ENCODE results near the gene ADGRL2.

ADGRL2 gene

DNA sequence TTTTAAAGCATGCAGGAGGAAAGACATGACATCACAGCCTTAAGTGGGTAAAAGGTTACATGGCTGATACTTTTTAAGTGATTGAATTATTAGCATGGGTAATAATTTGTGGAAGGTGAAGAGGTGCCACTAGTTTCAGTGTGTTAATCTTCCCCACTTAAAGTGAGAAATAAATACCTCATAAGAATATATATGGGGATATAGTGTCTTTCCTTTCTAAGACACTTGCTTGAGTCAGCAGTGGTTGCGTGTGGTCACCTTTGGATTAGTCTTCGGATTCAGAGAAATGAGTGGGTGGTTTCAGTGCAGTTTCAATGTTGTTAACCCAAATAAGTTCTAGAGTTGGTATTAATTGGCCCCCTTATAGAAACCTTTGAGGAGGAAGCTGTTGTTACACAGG lies 94.1 kb downstream of the ADGRL2 start:
- DNase-seq (ENCODE audit: insufficient read length, low spot score), result no peak
- FAIRE-seq, result no peak

DNA sequence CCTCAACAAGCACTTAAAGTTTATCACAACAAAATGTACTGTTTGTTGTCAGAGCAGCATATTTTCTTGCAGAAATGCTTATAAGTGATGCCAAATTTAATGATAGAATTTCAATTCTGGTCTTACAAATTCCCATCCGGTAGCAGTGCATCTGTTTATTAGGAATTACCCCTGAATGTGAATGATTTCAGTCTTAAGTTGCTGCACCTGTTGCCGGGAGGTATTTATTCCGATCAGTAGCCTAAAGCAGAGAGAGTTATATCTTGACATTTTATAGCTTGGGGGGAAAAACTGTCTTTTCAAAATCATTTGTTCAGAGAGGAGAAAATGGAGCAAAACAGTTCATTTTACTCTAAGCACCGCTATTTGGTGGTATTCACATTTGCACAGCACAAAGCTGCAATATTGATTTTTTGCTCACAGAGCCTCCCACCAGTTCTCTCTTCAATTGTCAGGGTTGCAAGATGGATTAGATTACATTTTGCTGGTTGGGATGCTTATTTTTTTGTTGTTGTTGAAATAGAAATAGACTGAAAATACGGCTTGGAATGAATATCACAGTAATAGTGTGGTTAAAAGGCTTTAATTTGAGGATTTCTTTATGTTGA lies 98.6 kb downstream of the ADGRL2 start:
- FAIRE-seq (no peak), DNase-seq (ENCODE audit: insufficient read length, low spot score) (no peak)

DNA sequence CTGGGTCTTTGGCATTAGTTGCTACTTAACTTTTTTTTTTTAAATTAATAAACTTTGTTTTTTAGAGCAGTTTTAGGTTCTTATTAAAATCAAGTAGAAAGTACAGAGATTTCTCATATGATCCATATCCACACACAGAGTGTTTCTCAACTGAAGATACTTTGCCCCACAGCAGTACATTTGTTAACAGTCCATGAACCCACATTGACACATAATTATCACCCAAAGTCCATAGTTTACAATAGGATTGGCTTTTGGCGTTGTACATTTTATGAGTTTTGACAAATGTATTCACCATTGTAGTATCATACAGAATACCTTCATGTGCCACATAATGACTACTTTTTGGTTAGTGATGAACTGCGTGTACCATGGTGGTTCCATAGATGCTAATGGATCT lies 106.8 kb downstream of the ADGRL2 start:
- DNase-seq (ENCODE audit: insufficient read length, low spot score), result no peak
- FAIRE-seq, result no peak

GRCh38 chr1:81912383-81912782 lies 111.6 kb downstream of the ADGRL2 start:
- no peak for DNase-seq (ENCODE audit: insufficient read length, low spot score)
- FAIRE-seq, result no peak

DNA sequence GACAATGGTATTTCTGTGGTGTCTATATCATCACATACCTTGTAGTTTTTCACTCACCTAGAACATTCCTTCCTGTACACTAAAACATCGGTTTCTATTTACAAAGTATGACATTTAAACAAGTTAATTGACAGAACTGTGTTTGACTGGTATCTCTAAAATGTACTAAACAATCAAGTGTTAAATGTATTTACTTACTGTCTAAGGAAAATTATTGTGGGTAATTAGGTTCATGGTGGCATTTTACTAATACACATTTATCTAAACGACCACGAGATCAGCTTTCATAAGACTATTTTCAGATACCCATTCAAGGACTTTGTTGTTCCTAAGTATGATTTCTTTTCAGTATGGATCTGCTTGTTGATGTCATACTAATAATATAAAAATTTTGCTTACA lies 115.2 kb downstream of the ADGRL2 start:
- DNase-seq (ENCODE audit: insufficient read length, low spot score) (no peak), FAIRE-seq (no peak)

GRCh38 chr1:81920245-81920740 lies 119.6 kb downstream of the ADGRL2 start:
- FAIRE-seq (no peak), DNase-seq (ENCODE audit: insufficient read length, low spot score) (no peak)

DNA sequence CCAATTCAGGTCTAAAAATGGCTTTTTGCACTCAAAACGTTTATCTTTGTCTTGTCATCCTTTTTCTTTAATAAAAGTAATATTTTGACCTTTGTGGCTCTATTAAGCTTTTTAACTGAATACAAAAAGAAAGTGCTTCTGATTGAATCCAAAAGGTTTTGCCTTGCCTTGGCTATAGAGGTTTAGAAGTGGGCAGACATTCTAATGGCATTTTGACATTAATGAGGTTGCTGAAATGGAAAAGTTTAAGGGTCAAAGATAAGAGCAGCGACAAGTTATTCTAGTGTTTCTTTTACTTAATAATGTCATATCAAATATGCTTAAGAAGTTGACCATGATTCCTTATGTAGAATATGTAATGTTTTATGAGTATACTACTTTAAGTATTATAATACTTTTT lies 120.2 kb downstream of the ADGRL2 start:
- no peak for FAIRE-seq
- no peak for DNase-seq (ENCODE audit: insufficient read length, low spot score)

DNA sequence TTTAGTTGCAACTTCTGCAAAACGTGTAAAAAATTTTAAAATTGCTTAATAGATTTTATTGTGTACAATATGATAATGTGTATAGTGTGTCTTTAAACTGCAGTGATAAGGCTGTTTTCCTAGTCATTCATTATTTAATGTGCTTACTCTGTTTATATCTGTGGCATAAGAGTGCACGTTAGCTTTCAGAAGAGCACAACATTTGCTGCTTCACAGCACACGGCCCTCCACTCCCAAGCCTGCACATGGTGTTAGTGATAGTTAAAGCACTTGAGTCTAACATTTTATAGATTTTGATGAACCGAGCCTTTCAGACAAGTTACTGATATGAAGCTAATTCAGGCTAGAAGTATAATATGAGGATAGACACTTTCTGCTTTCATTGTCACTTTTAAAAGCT lies 120.6 kb downstream of the ADGRL2 start:
- DNase-seq (ENCODE audit: insufficient read length, low spot score) (no peak), FAIRE-seq (no peak)

DNA sequence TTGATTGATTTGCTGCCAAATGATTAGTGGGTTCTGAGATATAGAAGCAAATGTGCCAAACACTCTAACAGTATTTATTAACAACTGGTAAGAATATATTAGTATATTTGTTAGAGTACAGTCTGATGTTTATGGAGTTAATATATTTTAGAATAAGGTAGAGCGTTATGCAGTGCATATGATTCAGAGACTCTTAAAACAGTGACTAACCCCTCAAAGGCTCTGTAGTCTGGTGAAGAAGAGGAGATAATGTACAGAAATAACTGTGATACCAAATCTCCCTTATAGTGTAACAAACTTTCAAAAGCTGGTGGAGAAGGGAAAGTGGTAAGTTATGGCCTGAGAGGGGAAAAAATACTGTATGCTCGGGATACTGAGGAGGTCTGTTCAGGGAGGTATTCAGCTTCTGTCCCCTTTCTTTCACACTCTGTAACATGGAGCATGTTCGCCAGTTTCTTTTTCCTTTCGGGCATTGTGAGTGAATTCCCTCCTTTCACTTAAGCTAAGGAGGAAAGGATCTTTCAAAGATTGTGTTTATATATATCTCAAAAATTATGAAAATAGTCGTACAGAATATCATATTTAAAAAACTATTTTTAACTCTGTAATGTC lies 121.2 kb downstream of the ADGRL2 start:
- no peak for DNase-seq (ENCODE audit: insufficient read length, low spot score)
- no peak for FAIRE-seq

- no peak for DNase-seq (ENCODE audit: insufficient read length, low spot score)
- no peak for FAIRE-seq
These were observed 122.2 kb downstream of the ADGRL2 start for GRCh38 chr1:81922955-81923354.

GRCh38 chr1:81929106-81929505 lies 128.4 kb downstream of the ADGRL2 start:
- no peak for FAIRE-seq
- no peak for DNase-seq (ENCODE audit: insufficient read length, low spot score)

GRCh38 chr1:81936853-81937252 lies 136.1 kb downstream of the ADGRL2 start:
- DNase-seq (ENCODE audit: insufficient read length, low spot score), result no peak
- no peak for FAIRE-seq

GRCh38 chr1:81937791-81938450 lies 137.2 kb downstream of the ADGRL2 start:
- DNase-seq (ENCODE audit: insufficient read length, low spot score) (no peak), FAIRE-seq (no peak)

DNA sequence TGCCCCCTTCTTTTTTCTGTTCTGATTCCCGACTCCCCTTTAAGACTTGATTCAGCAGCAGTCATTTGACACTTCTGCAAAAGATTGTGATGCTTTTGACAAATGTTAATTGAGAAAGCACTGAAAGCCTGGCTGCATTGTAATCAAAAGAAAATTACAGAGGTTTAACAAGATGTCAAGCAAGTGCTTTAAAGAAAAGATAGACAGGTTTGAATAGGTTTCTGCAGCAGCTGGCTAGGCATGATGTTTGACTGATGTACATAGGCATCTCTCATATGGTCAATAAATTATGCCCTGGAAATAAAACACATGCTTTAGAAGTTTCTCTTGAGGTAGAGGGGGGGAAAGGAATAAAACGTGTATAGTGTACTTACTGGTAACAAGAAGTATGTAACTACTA lies 147.8 kb downstream of the ADGRL2 start:
- no peak for FAIRE-seq

DNA sequence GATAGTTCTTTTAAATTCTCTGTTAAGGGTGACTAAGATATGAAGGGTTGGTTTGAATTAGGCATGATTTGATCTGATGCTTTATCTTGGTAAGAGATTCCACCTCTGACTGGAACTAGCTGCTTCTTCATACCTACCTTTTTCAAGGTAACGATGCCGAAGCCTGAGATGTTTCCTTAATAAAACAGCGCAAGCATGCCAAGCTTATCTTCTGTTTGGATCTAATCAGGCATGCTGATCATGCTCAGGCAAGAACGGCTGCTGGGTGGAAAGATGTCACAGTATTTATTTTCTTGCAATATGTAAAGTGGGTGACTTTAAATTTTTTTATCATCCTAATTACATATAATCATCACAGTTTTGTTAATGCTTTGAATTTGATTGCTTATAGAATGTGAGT lies 148.7 kb downstream of the ADGRL2 start:
- no peak for DNase-seq (ENCODE audit: insufficient read length, low spot score)
- FAIRE-seq, result no peak

More for the DNA sequence above, 147.8 kb downstream of the ADGRL2 start:
- DNase-seq (ENCODE audit: insufficient read length, low spot score), result no peak

- FAIRE-seq (no peak), DNase-seq (ENCODE audit: insufficient read length, low spot score) (no peak)
These were observed 149.3 kb downstream of the ADGRL2 start for GRCh38 chr1:81950037-81950436.

DNA sequence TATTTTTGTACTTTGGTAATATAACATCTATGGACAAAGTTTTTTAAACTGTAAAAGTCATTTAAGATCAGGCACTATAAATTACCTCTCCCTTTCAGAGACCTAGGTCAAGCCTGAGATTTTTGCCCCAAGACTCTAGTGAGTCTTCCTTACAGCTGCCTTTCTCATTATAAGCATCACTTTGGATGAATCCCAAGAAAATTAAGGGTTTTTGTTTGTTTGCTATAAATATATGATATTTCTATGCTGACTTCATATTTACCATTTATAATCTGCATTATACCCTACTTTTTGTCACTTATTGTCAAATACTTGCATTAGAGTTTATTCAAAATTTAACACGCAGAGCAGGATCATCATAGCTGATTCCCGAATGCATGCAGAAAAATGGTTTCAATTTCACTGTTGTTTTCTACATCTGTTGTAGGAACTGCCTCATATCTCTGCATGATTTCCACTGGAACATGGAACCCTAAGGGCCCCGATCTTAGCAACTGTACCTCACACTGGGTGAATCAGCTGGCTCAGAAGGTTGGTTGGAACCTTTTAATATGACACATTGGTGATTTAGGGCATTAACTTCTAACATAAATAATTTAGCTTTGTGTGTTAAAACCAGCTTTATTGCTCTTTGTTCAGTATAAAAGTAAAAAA lies 150.0 kb downstream of the ADGRL2 start:
- FAIRE-seq (no peak), DNase-seq (ENCODE audit: insufficient read length, low spot score) (no peak)

GRCh38 chr1:81954534-81955020 lies 153.8 kb downstream of the ADGRL2 start:
- DNase-seq (ENCODE audit: insufficient read length, low spot score) (no peak), FAIRE-seq (no peak)

DNA sequence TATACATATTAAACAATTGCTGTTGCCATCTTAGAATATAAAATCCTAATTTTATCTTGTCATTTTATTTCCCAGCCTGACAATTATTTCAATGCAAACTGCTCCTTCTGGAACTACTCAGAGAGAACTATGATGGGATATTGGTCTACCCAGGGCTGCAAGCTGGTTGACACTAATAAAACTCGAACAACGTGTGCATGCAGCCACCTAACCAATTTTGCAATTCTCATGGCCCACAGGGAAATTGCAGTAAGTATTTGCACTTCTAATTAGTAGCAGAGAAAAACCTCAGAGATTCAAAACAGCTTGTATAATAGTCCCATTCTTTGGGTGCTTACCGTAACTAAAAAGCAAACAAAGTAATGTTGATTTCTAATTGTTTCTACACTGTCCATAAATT lies 167.2 kb downstream of the ADGRL2 start:
- DNase-seq (ENCODE audit: insufficient read length, low spot score) (no peak), FAIRE-seq (no peak)

DNA sequence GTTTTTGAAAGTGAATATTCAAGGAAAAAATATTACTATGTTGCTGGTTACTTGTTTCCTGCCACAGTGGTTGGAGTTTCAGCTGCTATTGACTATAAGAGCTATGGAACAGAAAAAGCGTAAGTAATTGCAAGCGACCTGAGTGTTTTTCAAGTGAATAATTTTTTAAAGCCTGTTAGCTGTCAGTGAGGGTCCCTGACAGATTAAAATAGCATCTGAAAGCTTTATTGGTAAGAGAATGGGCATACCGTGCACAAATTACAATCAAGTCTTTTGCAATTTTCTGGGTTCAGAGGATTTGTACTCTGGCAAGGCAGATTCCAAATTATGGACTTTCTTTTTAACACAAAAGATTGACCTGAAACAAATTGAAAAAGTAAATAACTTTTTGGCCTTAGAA lies 169.7 kb downstream of the ADGRL2 start:
- DNase-seq (ENCODE audit: insufficient read length, low spot score) (no peak), FAIRE-seq (no peak)

DNA sequence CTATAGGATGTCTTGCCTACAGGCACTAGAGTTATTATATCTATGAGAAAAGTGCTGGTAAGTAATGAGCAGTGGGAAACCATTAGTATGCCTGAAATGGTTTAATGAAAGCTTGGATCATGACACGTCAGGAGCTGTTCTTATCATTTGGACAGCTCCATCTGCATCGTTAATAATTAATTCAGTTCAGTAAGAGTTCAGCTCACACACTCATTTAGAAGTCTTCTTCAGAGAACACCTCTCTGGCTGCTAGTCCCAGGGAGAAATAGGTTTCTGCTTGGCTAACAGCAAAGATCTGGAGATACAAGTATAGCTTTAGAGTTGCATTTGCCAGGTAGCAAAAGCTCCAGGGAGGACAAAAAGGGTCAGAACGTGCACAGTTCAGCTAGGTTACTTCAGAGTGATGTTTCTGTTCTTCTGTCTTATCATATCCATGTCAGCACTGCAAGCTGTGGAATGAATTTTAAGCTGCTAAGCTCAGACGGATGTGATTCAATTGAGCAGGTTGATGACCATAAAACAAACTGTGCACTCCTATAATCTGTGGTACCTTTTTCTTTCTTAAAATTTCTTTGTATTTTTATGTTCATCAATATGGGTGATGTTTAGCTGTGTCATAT lies 173.6 kb downstream of the ADGRL2 start:
- FAIRE-seq, result no peak
- DNase-seq (ENCODE audit: insufficient read length, low spot score), result no peak
